ENCODE data around the gene ENPP1.

DNA sequence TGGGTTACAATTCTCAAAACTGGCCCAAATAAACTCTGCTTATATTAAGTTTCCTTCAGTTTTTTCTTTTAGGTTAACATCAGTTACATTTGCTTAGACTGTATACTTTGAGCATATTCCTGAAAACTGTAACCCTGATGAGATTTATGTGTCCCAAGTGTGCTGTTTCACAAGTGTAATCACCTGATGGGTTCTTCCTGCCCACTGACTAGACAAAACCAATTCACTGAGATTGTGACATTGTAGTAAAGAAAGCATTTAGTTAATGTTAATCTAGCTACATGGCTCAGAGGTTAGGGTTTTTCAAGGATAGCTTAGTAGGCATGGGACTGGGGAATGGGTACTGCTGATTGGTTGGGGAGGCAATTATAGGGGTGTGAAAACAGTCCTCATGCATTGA, 89.8 kb downstream of the ENPP1 start:
- TF ChIP-seq, protein P1, sequence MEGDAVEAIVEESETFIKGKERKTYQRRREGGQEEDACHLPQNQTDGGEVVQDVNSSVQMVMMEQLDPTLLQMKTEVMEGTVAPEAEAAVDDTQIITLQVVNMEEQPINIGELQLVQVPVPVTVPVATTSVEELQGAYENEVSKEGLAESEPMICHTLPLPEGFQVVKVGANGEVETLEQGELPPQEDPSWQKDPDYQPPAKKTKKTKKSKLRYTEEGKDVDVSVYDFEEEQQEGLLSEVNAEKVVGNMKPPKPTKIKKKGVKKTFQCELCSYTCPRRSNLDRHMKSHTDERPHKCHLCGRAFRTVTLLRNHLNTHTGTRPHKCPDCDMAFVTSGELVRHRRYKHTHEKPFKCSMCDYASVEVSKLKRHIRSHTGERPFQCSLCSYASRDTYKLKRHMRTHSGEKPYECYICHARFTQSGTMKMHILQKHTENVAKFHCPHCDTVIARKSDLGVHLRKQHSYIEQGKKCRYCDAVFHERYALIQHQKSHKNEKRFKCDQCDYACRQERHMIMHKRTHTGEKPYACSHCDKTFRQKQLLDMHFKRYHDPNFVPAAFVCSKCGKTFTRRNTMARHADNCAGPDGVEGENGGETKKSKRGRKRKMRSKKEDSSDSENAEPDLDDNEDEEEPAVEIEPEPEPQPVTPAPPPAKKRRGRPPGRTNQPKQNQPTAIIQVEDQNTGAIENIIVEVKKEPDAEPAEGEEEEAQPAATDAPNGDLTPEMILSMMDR (IDR thresholded peaks at IDR 0.05) = no peak
- TF ChIP-seq POLR2AphosphoS5 (IDR thresholded peaks at IDR 0.05) = no peak
